Memory B cell (primary cell): ENCODE measurements around the gene FAM237B.
"Not testable (repeated sequence)": the region's sequence is repeated elsewhere in the genome, so short reads cannot be mapped to it uniquely, and the experiment has no call there.

Experiments used
- ATAC-seq: fragments of 150-1000 bp; cut with Tn5 transposase; 2 replicates; pipeline ENCODE4 v1.10.0; 2021; ENCODE audit warnings: low read depth, mild to moderate bottlenecking, moderate library complexity
- DNase-seq, 2 donors: peaks; one replicate each; pipeline ENCODE4 v3.0.0; 2022; ENCODE audit warnings: low spot score in 2 of 2
- H3K27ac Mint-ChIP-seq: one replicate; pipeline ENCODE4 v1.8.0; 2022; ENCODE audit warnings: mild to moderate bottlenecking, moderate library complexity, mixed read lengths
- H3K27me3 Mint-ChIP-seq: one replicate; pipeline ENCODE4 v1.8.0; 2022; ENCODE audit warnings: mixed read lengths
- H3K36me3 Mint-ChIP-seq: one replicate; pipeline ENCODE4 v1.8.0; 2022; ENCODE audit warnings: mild to moderate bottlenecking, mixed read lengths
- H3K4me1 Mint-ChIP-seq: one replicate; pipeline ENCODE4 v1.8.0; 2022; ENCODE audit warnings: mixed read lengths
- H3K4me3 Mint-ChIP-seq: one replicate; pipeline ENCODE4 v1.8.0; 2022; ENCODE audit warnings: mild to moderate bottlenecking, moderate library complexity, mixed read lengths
- H3K9me3 Mint-ChIP-seq: one replicate; pipeline ENCODE4 v1.8.0; 2022; ENCODE audit warnings: mixed read lengths

The FAM237B gene

DNA sequence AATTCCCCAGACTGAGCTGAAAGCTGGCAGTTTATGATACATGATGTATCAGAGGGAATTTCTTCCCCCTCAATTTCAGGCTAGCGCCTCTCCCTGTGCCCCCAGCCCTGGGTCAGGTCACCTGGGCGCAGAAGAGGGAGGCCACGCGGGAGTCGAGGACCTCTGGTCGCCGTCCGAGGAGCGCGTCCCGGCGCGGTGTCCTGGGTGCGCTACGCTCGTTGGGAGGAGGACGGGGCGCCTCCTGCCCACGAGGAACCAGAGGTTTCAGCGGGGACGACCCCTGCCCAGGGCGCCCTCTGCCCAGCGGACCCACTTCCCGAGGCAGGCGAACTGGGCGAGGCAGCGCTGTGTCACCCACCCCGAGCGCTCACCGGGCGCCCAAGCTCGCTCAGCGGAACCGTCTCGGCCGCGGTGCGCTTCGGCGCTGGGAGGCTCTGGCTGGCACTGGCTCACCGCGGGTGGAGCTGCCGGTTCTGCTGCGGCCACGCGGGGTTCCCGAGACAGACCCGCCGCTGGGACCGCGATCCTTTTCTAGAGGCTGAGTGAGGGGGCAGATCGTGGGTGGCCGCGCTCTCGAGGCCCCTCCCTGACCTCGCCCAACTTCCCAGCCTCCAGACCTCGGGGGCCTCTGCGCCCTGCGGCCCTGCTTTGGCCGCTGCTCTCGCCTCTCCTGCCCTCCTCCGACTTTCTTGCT is at the start of gene FAM237B:
Gene FAM237B, minus strand, starts transcription at position 504 of the 694 bp plus-strand sequence. CDS start 1,556 bp downstream, outside the sequence.
- no peak for ATAC-seq
- peak within 1 kb of the TSS; percentile 39 for H3K4me3 Mint-ChIP-seq

DNA sequence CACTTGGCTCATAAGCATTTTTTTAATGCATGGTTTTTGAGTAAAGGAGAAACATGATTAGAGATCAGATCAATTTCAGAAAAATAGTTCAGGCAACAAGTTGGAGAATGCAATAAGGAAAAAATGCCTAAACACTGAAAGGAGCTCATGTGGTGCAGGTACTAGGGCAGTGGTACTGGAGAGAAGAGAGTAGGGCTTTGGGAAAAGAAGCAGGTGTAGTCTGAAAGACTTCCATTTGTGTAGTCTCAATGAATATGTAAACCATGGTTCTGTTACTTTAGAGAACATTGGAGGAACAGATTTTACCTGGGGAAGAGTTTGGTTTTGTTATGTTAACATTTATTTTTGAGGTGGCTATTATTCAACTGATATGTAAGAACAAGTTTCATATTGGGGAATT is 30.9 kb upstream of the FAM237B start:
- no peaks in the 10 kb centered on the region for H3K27me3 Mint-ChIP-seq
- no peak overlapping the region for H3K4me3 Mint-ChIP-seq
- peaks cover 5% of the 10 kb centered on the region for H3K9me3 Mint-ChIP-seq
- H3K4me1 Mint-ChIP-seq: peaks cover 32% of the 10 kb centered on the region
- peaks cover 35% of the 10 kb centered on the region for H3K36me3 Mint-ChIP-seq
- ATAC-seq: no peak
- DNase-seq: no peak
- H3K27ac Mint-ChIP-seq: no peak overlapping the region

More for the DNA sequence above, at the start of gene FAM237B:
- DNase-seq: no peak
- no peak within 1 kb of the TSS for H3K27ac Mint-ChIP-seq
- no peaks in the 10 kb centered on the region for H3K36me3 Mint-ChIP-seq
- H3K4me1 Mint-ChIP-seq: peaks cover 7% of the 10 kb centered on the region
- H3K9me3 Mint-ChIP-seq: no peaks in the 10 kb centered on the region
- peaks cover 27% of the 10 kb centered on the region for H3K27me3 Mint-ChIP-seq

DNA sequence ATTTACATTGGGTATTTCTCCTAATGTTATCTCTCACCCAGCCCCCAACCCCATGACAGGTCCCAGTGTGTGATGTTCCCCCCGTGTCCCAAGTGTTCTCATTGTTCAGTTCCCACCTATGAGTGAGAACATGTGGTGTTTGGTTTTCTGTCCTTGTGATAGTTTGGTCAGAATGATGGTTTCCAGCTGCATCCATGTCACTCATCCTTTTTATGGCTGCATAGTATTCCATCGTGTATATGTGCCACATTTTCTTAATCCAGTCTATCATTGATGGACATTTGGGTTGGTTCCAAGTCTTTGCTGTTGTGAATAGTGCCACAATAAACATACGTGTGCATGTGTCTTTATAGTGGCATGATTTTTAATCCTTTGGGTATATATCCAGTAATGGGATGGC is 28.9 kb upstream of the FAM237B start:
- Mint-ChIP-seq H3K36me3 (peaks cover 20% of the 10 kb centered on the region), H3K4me1 (peaks cover 36% of the 10 kb centered on the region)
- not testable (repeated sequence) for H3K27me3 Mint-ChIP-seq

DNA sequence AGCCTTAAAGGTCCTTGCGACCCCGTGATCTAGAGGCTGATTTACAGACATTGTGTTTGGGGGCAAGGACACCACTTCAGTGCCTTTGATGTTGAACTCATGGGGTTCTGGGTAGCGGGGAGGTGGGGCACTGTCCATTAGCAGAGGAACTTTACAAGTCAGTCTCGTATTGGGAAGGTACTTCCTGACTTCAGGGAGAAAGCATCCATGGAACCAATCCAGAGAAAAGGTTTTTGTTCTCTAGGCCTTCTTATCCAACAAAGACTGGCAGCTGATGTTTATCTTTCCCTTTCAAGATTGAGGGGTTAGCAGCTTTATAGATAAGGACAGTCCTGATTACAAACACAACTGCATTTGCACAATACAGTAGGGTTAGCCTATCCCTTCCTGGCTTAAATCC is 28.2 kb upstream of the FAM237B start:
- ATAC-seq (no peak), DNase-seq (no peak)
- no peak overlapping the region for H3K4me3 Mint-ChIP-seq
- H3K9me3 Mint-ChIP-seq: peaks cover 1% of the 10 kb centered on the region
- peaks cover 20% of the 10 kb centered on the region for H3K36me3 Mint-ChIP-seq
- H3K27ac Mint-ChIP-seq: no peak overlapping the region
- peaks cover 36% of the 10 kb centered on the region for H3K4me1 Mint-ChIP-seq
- no peaks in the 10 kb centered on the region for H3K27me3 Mint-ChIP-seq

More for the DNA sequence above, 28.9 kb upstream of the FAM237B start:
- not testable (repeated sequence) for H3K4me3 Mint-ChIP-seq, ATAC-seq, DNase-seq, H3K9me3 Mint-ChIP-seq, H3K27ac Mint-ChIP-seq

DNA sequence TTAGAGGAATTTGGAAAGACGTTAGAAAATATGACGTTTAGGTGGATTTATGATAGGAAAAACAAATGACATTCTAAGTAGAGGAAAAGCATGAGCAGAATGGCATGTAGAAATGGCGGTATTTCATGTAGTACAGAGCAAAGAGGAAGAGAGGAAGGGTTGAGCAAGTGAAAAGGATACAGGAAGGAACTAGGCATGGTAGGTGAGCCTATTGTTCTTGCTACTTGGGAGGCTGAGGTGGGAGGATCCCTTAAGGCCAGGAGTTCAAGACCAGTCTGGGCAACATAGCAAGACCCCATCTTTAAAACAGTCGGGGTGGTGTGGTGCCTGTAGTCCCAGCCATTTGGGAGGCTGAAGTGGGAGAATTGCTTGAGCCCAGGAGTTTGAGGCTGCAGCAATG is 26.7 kb upstream of the FAM237B start:
- DNase-seq (no peak), ATAC-seq (no peak)
- Mint-ChIP-seq H3K4me1 (peaks cover 34% of the 10 kb centered on the region), H3K27me3 (no peaks in the 10 kb centered on the region), H3K27ac (peak overlapping the region; percentile 99), H3K36me3 (peaks cover 18% of the 10 kb centered on the region), H3K4me3 (peak overlapping the region; percentile 49), H3K9me3 (peaks cover 1% of the 10 kb centered on the region)

DNA sequence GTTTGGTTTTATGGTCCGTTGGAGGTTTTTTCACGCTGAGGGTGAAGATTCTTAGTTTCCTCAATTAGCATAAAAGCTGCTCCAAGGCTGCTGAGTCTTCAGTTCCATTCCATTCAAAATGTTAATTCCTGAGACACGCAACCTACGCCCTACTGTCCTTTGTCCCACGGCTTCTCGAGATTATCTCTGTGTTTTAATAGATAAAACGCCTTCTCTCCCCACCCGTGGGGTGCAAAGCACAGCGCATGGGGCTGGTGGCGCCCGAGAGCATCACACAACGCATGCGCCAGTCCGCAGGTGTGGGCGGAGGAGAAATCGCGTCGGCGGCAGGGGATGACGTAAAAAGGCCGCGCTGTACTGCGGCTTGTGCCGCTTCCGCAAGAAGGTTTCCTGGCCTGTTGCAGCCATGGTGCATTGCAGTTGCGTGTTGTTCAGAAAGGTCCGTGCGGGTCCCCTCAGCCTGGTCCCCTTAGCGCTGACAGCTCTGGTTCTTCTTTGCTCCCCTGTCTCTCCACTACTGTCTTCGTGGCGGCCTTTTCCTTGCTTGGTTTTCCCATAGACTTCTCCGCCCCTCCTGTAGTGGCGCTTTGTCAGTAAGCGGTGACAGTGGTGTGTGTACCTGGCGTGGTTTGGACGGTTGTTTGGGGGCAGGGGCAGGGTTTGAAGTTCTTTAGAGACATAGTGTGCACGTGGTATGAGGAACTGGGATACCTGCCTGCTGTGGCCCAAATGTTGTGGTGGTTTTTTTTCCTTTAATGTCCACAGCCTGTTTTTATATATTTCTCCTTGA is 25.4 kb upstream of the FAM237B start, which contains the start of gene GTPBP10:
Gene GTPBP10, plus strand, starts transcription at position 381 of the 790 bp plus-strand sequence. Its CDS starts 26 bp downstream, at position 407.
- Mint-ChIP-seq H3K27me3 (no peaks in the 10 kb centered on the region), H3K4me3 (peak within 1 kb of the TSS; percentile 97), H3K4me1 (peaks cover 28% of the 10 kb centered on the region), H3K27ac (peak within 1 kb of the TSS; percentile 99), H3K36me3 (peaks cover 12% of the 10 kb centered on the region), H3K9me3 (peaks cover 1% of the 10 kb centered on the region)
- peak; percentile 89 to 92 for DNase-seq
- ATAC-seq: peak; percentile 88

DNA sequence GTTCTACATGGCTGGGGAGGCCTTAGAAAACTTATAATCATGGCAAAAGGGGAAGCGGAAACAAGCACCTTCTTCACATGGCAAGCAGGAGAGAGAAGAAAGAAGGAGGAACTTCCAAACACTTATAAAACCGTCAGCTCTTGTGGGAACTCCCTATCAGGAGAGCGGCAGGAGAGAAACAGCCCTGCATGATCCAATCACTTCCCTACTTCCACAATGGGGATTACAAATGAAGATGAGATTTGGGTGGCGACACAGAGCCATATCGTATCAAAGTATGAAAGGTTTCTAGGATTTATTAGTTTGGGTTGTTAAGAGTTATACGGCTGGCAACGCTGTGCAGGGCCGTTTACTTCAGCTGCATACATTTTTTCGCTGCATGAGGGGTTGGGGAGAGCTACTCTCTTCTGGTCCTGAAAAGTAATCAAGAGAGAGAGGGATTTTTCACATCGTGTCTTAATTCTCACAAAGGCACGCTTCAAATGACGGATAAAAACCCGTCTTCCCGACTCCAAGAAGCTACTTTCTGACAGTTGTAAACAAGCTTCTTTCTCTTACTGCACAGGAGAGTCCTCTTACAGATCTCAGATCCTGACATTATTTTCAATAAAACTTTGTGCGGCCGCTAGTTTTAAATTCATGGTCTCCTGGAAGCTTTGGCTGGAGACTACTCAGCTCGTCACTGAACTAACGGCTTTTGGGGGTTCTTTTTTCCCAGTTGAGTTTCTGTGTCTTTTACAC is 24.7 kb upstream of the FAM237B start:
- peak overlapping the region; percentile 97 for H3K4me3 Mint-ChIP-seq
- H3K9me3 Mint-ChIP-seq: peaks cover 1% of the 10 kb centered on the region
- peak overlapping the region; percentile 99 for H3K27ac Mint-ChIP-seq
- ATAC-seq (peak; percentile 0), DNase-seq (no peak)
- H3K27me3 Mint-ChIP-seq: no peaks in the 10 kb centered on the region
- H3K36me3 Mint-ChIP-seq: peaks cover 11% of the 10 kb centered on the region
- peaks cover 27% of the 10 kb centered on the region for H3K4me1 Mint-ChIP-seq

DNA sequence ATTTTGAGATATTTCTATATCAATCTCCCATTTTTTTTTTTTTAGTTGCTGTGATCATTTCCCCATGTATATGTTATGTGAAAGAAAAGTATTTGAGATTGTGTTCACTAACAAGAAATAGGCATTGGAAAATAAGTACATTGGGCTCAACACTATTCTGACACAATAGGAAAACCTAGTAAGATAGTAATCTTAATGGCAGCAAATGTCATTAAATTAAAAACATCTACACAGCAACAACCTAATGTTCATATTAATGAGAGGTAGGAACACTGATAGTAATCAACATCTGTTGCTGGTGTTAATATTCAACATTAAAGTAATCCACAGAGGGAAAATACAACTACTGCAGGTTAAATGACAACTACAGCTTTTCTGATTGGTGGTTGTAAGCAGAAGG is 23.9 kb upstream of the FAM237B start:
- Mint-ChIP-seq H3K4me1 (peaks cover 24% of the 10 kb centered on the region), H3K27ac (peak overlapping the region; percentile 99), H3K27me3 (no peaks in the 10 kb centered on the region)

DNA sequence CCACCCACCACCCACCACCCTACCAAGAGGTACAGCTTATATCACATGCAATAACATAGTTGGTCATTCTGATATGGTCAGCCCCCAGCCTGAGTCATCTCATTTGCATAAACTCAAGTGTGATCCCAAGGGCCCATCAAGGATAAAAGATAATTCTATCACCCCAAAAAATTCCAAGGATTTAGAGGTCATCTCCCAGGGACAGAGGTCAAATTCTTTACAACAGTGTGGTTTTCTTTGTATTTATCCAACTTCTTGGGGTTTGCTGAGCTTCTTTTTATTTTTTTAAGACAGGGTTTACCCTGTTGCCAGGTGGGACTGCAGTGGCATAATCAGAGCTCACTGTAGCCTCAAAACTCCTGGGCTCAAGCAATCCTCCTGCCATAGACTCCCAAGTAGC is 16.0 kb upstream of the FAM237B start:
- Mint-ChIP-seq H3K27me3 (peaks cover 3% of the 10 kb centered on the region), H3K36me3 (no peaks in the 10 kb centered on the region), H3K4me3 (no peak overlapping the region), H3K27ac (no peak overlapping the region), H3K4me1 (no peaks in the 10 kb centered on the region), H3K9me3 (no peaks in the 10 kb centered on the region)
- DNase-seq (no peak), ATAC-seq (no peak)

More for the DNA sequence above, 23.9 kb upstream of the FAM237B start:
- ATAC-seq (no peak), DNase-seq (no peak)
- Mint-ChIP-seq H3K4me3 (peak overlapping the region; percentile 97), H3K9me3 (peaks cover 1% of the 10 kb centered on the region), H3K36me3 (peaks cover 6% of the 10 kb centered on the region)

DNA sequence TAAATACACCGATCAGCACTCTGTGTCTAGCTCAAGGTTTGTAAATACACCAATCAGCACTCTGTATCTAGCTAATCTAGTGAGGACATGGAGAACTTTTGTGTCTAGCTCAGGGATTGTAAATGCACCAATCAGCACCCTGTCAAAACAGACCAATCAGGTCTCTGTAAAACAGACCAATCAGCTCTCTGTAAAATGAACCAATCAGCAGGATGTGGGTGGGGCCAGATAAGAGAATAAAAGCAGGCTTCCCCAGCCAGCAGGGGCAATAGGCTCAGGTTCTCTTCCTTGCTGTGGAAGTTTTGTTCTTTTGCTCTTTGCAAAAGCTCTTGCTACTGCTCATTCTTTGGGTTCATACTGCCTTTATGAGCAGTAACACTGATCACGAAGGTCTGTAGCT is 13.8 kb upstream of the FAM237B start:
- ATAC-seq, H3K9me3 Mint-ChIP-seq, H3K27ac Mint-ChIP-seq, DNase-seq, H3K4me3 Mint-ChIP-seq, H3K27me3 Mint-ChIP-seq, H3K36me3 Mint-ChIP-seq, H3K4me1 Mint-ChIP-seq: not testable (repeated sequence)

DNA sequence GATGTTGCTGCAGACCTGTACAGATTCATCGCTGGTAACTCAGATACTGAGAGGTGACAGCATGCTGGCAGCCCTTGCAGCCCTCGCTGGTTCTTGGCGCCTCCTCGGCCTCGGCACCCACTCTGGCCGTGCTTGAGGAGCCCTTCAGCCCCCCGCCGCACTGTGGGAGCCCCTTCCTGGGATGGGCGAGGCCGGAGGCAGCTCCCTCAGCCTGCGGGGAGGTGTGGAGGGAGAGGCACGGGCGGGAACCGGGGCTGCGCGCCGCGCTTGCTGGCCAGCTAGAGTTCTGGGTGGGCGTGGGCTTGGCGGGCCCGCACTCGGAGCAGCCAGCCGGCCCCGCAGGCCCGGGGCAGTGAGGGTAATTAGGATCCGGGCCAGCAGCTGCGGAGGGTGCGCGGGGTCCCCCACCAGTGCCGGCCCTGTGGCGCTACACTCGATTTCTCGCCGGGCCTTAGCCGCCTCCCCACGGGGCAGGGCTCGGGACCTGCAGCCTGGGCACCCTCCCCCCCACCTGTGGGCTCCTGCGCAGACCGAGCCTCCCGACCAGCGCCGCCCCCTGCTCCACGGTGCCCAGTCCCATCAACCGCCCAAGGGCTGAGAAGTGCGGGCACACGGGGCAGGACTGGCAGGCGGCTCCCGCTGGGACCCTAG is 13.2 kb upstream of the FAM237B start:
- Mint-ChIP-seq H3K4me1 (no peaks in the 10 kb centered on the region), H3K36me3 (no peaks in the 10 kb centered on the region), H3K27me3 (peaks cover 4% of the 10 kb centered on the region), H3K27ac (no peak overlapping the region), H3K4me3 (no peak overlapping the region), H3K9me3 (peaks cover 1% of the 10 kb centered on the region)
- no peak for ATAC-seq
- DNase-seq: no peak

DNA sequence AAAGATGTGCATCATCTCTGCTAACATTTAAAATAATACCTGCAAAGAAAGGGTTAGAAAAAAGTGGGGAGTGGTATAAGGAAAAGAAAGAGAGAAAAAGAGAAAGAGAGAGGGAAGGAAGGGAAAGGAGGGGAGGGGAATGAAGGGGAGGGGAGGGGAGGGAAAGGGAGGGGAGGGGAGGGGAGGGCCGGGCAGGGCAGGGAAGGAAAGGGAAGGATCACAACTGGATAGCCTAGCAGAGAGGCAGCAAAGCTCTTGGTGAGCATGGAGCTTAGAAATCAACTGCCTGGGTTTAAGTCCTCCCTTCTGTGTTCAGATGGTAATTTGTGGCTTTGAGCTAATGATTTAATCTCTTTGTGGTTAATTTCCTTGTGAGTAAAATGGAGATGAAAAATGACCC is 5.4 kb upstream of the FAM237B start:
- Mint-ChIP-seq H3K36me3 (no peaks in the 10 kb centered on the region), H3K27me3 (peaks cover 14% of the 10 kb centered on the region), H3K9me3 (peaks cover 1% of the 10 kb centered on the region), H3K27ac (no peak overlapping the region), H3K4me3 (no peak overlapping the region), H3K4me1 (peaks cover 2% of the 10 kb centered on the region)
- DNase-seq (no peak), ATAC-seq (no peak)

DNA sequence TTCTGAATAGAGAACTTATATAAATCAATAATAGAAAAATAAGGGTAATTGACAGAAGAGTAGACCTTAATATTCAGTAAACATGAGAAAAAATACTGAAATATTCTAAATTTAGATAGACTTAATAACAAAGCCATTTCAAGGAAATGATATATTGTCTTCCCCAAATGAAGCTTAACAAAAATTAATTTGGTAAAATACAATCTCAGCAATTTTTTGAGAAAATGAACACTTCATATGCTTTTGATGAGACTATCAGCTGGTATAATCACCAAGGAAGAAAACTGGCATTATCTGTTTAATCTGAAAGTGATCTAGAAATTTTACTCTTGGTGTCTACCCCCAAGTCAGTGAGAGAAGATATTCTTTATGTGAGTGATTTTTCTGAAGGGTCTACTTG is 1.7 kb upstream of the FAM237B start:
- peaks cover 27% of the 10 kb centered on the region for H3K27me3 Mint-ChIP-seq
- H3K27ac Mint-ChIP-seq: no peak overlapping the region
- no peaks in the 10 kb centered on the region for H3K36me3 Mint-ChIP-seq
- DNase-seq (no peak), ATAC-seq (no peak)
- no peak overlapping the region for H3K4me3 Mint-ChIP-seq
- H3K9me3 Mint-ChIP-seq: no peaks in the 10 kb centered on the region
- peaks cover 7% of the 10 kb centered on the region for H3K4me1 Mint-ChIP-seq
